Measurements from ENCODE around the gene CACNA2D4.

DNA sequence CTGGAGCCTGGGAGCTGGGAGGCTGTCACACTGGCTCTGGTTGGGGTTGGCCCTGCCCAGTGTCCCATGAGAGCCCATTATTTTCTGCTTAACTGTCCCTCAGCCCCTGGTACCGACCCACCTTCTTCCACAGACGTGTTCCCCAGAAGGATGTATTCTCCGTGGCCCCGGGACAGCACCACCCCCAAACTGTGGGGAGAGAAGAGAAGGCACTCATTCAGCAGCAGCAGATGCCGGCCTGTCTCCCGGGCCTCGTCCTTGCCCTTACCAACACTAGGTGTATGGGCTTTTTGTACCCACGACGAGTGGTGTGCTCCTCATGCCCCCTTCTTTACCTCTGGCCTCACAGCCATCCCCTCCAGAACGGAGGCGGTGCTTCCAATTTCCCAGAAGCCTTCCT lies 60.0 kb downstream of the CACNA2D4 start:
- TF ChIP-seq, protein P1, sequence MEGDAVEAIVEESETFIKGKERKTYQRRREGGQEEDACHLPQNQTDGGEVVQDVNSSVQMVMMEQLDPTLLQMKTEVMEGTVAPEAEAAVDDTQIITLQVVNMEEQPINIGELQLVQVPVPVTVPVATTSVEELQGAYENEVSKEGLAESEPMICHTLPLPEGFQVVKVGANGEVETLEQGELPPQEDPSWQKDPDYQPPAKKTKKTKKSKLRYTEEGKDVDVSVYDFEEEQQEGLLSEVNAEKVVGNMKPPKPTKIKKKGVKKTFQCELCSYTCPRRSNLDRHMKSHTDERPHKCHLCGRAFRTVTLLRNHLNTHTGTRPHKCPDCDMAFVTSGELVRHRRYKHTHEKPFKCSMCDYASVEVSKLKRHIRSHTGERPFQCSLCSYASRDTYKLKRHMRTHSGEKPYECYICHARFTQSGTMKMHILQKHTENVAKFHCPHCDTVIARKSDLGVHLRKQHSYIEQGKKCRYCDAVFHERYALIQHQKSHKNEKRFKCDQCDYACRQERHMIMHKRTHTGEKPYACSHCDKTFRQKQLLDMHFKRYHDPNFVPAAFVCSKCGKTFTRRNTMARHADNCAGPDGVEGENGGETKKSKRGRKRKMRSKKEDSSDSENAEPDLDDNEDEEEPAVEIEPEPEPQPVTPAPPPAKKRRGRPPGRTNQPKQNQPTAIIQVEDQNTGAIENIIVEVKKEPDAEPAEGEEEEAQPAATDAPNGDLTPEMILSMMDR (IDR thresholded peaks at IDR 0.05; ENCODE audit: low read length): no peak
- no peak for TF ChIP-seq EZH2 (optimal IDR thresholded peaks at IDR 0.05; ENCODE audit: low read depth, low read length)
